ENCODE data around the gene AGBL4.

Gene AGBL4

DNA sequence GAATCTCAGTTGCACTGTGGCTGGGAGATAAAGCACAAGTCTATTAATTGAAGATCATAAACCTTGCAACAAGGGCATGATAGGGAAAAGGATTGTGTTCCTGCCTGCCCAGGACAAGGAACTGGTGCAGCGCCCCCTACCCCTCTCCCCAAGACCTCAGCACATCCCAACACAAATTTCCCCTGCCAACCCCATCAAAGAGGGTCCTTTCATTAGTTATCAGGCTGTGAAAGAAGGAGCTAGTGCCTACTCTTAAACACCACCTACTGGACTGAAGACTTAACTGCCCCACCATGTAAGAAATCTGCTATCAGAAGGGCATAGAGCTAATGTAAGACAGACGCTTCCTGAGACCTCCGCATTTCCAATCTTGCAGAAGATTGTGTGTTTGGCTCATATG is 372.6 kb downstream of the AGBL4 start:
- TF ChIP-seq, protein P1, sequence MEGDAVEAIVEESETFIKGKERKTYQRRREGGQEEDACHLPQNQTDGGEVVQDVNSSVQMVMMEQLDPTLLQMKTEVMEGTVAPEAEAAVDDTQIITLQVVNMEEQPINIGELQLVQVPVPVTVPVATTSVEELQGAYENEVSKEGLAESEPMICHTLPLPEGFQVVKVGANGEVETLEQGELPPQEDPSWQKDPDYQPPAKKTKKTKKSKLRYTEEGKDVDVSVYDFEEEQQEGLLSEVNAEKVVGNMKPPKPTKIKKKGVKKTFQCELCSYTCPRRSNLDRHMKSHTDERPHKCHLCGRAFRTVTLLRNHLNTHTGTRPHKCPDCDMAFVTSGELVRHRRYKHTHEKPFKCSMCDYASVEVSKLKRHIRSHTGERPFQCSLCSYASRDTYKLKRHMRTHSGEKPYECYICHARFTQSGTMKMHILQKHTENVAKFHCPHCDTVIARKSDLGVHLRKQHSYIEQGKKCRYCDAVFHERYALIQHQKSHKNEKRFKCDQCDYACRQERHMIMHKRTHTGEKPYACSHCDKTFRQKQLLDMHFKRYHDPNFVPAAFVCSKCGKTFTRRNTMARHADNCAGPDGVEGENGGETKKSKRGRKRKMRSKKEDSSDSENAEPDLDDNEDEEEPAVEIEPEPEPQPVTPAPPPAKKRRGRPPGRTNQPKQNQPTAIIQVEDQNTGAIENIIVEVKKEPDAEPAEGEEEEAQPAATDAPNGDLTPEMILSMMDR (IDR thresholded peaks at IDR 0.05) = no peak

DNA sequence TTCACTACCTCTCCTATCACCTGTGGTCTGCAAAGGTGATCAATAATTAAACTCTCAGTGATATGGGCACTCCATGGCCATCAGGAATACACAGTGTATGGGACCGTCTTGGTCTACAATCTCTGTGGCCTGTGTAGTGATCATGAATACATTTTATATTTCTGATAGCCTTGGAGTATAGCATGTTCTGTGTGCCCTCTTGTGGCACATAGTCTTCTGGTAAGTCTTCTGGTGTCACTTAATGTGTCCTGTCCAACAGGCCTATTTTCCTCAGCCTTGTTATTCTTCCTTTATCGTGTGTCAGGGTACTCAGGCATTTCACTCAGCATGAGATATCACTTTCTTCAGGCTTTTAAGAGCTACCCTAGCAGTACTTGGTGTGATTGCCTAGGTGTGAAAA is 393.6 kb downstream of the AGBL4 start:
- TF ChIP-seq, protein P1 (IDR thresholded peaks at IDR 0.05) = no peak

DNA sequence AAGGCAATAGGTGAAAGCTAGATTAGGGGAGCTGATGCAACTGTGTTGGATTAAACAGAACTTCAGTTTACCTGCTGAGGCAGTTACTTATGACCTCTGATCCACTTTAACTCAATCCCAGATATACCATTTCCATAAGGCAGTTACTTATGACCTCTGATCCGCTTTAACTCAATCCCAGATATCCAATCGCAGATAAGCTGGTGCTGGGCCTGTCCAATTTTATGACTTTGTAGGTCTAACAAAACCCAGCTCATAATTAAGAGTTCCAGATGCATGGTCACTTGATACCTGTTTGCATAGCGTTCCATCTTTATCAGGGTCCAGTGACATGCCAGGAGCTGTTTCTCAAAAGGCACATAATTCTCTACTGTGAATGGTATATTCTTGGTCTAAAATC is 396.0 kb downstream of the AGBL4 start:
- TF ChIP-seq, protein P1 (IDR thresholded peaks at IDR 0.05) = no peak

DNA sequence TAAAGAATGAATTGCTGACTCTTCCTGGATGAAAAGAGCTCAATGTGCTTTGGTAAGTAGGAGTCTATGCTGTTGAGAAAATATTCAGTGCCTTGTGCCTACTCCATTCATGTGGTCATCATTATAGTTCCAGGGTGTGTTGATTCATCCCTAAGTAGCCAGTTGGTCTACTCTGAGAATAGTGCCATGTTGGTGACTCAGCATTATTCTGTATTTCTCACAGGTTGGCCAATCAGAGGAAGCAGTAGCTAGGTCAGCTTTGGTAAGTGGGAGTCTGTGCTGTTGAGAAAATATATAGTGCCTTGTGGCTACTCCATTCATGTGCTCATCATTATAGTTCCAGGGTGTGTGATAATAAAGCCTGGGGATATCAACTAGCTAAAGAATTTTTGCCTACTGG is 397.3 kb downstream of the AGBL4 start:
- TF ChIP-seq, protein P1 (IDR thresholded peaks at IDR 0.05) = no peak

DNA sequence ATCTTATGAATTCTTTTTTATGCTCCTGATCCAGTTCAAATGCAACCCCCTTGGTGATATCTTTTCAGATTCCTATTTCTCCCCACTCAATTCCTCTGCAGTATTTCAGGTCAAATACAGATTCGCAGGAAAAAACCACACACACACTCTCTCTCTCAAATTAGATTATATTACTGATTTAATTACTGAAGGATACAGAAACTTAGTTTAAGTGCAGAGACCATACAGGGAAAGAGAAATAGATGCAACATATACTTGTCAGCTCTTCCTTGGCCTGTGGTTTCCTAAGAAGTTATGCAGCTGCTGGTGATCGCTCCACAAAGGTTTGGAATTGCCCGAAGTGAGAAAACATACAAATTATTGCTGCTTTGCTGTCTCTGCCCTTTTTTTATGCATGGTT is 400.9 kb downstream of the AGBL4 start:
- TF ChIP-seq, protein P1 (IDR thresholded peaks at IDR 0.05) = no peak

DNA sequence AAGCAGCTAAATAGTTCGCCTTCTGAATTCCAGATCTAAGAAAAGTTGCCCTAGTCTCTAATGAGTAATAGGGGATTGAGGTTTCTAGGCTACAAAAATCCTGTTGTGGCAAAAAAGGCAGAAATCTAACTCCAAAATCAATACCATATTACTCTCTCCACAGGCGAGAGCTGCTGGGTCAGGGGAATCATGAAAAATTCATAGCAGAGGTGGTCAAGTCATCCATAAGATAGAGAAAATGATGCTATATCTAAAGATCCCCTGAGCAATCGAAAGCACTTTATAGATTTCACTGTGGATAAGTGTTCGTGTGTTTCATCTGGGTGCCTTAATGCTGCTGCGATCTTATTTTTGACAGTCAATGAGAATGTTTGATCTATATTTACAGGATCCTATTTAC is 417.7 kb downstream of the AGBL4 start:
- TF ChIP-seq, protein P1 (IDR thresholded peaks at IDR 0.05) = no peak

DNA sequence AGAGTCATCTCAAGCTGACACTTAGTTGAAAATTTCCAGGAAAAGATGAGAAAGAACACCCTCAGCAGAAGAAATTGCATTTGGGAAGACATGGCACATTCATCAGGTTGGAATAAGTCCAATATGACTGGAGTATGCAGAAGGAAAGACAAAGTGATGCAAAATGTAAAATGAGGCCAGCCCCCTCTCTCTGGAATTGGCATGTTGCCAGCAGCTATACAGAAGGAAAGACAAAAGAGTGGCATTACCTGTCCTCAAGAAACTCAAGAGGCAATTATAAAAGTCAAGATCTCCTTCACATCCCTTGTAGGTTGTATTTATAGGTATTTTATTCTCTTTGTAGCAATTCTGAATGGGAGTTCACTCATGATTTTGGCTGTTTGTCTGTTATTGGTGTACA is 426.3 kb downstream of the AGBL4 start:
- TF ChIP-seq, protein P1 (IDR thresholded peaks at IDR 0.05) = no peak

DNA sequence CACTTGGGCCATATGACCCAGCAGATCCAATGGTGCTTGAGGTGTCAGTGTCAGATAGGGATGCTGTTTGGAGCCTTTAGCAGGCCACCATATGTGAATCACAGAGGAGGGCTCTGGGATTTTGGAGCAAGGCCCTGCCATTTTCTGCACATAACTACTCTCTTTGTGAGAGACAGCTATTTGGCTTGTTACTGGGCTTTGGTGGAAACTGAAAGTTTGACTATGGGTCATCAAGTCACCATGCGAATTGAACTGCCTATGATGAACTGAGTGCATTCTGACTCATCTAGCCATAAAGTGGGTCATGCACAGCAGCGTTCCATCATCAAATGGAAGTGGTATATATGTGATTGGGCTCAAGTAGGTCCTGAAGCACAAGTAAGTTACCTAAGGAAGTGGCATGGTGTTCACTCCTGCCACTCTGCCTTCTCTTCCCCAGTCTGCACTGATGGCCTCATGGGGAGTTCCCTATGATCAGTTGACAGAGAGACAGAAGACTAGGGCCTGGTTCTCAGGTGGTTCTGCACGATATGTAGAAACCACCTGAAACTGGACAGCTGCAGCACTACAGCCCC is 447.3 kb downstream of the AGBL4 start:
- TF ChIP-seq, protein P1 (IDR thresholded peaks at IDR 0.05) = no peak

Measured in LNCAP (cell line).